GM12872 (cell line): Measurements from ENCODE around the gene SBK1.

Experiments
- TF ChIP-seq, protein P1 (sequence below): IDR thresholded peaks from 3 replicates; pipeline ENCODE4 v1.5.1; 2011; ENCODE audit warnings: low read depth, mild to moderate bottlenecking, low read length, moderate library complexity; ENCODE audit not compliant: insufficient read depth

The SBK1 gene

DNA sequence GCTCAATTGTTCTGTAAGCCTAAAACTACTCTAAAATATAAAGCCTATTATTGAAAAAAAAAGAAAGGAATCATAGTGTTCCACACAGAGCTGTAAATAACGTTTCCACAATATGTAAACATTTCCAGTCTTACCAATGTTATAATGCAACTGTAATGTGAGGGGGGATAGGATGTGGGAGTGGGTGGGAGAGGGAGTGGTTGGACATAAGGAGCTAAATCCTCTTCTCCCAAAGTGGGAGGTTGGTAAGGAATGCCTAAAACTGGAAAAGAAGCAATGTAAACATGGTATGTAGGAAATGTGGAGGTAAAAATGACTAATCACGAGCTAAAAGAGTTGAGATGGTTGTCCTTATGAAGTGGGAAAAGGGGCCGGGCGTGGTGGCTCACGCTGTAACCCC lies 17.6 kb upstream of the SBK1 start:
- TF ChIP-seq, protein P1, sequence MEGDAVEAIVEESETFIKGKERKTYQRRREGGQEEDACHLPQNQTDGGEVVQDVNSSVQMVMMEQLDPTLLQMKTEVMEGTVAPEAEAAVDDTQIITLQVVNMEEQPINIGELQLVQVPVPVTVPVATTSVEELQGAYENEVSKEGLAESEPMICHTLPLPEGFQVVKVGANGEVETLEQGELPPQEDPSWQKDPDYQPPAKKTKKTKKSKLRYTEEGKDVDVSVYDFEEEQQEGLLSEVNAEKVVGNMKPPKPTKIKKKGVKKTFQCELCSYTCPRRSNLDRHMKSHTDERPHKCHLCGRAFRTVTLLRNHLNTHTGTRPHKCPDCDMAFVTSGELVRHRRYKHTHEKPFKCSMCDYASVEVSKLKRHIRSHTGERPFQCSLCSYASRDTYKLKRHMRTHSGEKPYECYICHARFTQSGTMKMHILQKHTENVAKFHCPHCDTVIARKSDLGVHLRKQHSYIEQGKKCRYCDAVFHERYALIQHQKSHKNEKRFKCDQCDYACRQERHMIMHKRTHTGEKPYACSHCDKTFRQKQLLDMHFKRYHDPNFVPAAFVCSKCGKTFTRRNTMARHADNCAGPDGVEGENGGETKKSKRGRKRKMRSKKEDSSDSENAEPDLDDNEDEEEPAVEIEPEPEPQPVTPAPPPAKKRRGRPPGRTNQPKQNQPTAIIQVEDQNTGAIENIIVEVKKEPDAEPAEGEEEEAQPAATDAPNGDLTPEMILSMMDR = no peak

DNA sequence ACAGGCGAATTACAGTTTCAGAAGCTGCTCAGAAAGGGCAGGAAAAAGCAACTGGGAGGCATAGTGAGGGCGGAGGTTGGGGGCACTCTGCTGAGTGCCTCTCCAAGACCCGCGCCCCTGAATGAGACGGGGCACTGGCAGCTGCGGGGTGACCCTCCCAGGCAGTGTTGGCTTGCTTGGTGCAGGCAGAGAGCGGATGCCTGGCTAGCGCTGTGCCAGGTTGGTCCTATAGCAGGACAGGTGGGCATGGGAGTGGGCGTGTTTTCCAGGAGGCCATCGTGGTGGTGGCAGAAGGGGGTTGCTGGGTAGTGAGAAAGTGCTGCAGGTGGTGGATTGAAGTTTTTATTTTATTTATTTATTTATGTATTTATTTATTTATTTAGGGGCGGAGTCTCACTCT lies 16.0 kb upstream of the SBK1 start:
- TF ChIP-seq, protein P1 = no peak

DNA sequence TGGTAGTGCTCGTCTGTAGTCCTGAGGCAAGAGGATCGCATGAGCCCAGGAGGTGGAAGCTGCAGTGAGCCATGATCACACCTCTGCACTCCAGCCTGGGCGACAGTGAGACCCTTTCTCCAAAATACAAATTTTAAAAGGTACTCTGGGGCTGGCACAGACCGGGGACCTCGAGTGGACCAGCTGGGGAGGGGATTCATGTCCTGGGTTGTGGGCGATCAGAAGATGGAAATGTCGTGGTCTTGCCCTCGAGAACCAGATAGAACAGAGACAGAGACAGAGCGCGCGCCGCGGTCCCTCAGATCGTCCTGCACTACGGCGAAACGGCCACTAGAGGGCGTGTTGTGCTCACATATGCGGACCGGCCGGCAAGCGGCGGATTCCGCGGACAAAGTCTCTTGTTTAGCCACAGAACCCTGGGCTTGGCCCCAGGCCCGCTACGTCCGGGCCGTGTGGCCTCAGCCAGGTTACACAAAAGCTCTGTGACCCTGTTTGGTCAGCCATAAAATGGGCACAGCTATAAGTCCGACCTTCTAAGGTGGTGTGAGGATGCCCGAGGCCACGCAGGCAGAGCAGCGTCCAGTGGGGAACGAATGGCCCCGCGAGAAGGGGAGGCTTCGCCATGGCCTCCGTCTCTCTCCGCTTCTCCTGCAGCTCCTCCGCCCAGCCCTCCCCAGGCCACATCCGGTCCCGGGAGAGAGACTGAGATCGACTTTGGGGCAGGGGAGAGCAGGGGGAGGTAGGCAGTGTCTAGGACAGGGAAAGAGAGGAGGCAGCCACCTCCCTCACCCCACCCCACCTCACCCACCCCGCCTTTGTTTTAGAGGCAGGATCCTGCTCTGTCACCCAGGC lies 14.6 kb upstream of the SBK1 start:
- TF ChIP-seq, protein P1 = peak; percentile 94

DNA sequence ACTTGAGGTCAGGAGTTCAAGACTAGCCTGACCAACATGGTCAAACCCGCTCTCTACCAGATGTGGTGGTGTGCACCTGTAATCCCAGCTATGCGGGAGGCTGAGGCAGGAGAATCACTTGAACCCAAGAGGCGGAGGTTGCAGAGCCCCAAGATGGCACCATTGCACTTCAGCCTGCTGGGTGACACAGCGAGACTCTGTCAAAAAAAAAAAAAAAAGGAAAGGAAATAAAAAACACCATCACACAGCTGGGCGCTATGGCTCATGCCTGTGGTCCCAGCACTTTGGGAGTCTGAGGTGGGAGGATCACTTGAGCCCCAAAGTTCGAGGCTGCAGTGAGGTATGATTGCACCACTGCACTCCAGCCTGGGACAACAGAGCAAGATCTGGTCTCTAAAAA lies 13.3 kb upstream of the SBK1 start:
- TF ChIP-seq, protein P1 = no peak

DNA sequence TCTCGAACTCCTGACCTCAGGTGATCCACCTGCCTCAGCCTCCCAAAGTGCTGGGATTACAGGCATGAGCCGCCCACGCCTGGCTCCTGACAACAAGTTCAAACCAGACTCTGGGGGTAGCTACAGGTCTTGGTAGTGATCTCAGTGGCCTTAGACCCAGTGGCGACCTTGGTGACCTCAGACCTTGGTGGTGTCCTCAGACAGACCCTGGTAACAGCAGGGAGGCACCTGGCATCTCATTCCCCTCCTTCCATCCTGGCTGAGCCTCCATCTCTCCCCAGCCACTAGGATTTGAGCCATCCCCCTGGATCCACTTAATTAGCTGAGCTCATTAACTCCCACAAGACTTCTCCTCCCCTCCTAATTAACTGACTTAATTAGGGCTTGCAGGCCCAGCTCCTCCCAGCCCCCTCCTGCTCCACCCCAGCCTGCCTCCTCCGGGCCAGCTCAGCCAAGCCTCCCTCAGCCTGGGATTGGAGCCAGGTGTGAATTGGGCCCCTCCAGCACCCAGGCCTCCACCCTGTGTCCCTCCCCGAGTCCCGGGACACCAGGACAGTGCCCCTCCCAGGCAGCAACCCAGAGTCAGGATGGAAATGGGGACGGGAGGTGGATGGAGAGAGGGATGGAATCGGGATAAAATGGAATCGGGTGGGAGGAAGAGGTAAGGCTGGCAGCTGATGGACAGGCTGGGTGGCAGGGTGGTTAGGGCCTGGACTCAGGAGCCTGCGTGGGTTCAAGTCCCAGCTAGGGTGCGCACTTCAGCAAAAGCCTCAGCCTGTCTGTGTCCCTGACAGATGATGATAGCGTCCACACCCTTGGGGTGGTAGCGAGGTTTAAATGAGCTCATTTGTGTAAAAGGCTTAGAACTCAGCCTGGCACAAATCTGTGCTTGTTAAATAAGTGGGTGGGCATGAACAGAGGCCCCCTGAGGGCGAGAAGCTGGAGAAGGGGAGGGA lies 11.2 kb upstream of the SBK1 start:
- TF ChIP-seq, protein P1 = no peak

DNA sequence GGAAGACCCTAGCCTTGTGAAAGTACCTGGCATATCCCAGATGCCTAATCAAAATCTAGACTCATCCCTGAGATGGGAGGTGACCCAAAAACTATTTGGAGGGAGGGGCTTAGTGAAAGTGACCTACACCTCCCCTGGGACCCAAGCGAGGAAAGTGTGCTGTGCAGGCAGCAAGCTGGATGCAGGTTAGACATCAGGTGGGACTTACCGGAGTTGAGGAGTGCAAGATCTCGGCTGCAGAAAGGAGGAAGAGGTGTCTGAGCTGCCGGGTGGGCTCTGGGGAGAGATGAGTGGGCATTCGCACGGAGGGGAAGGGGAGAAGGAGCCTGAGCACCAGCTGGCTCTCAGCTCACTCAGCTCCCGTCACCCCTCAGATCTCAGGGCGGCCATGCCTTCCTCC lies 10.3 kb upstream of the SBK1 start:
- TF ChIP-seq, protein P1 = no peak

DNA sequence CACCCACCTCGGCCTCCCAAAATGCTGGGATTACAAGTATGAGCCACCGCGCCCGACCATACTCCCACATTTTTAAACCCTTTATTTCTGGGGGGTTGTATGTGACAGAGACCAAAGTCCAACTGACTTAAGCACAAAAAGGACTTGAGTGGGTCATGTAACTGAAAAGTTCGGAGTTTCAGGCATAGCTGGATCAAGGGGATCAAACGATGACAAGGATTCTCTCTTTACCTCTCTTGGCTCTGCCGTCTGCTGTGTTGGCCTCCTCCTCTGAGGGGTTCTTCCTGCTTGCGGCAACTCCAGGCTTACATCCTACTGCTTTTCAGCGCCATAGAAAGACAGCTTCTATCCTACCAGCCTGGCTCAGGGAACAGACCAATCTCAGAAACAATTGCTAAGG lies 9.2 kb upstream of the SBK1 start:
- TF ChIP-seq, protein P1 = no peak
